ENCODE data around the gene HNMT. TPM values are rescaled to one million over a fixed set of nuclear protein-coding genes. Genes with fewer than 3 reads are reported as not detected.

HNMT gene
- total and polyA plus RNA-seq, 7 donors: 3.5 to 7.3 (median 5.2) TPM

DNA sequence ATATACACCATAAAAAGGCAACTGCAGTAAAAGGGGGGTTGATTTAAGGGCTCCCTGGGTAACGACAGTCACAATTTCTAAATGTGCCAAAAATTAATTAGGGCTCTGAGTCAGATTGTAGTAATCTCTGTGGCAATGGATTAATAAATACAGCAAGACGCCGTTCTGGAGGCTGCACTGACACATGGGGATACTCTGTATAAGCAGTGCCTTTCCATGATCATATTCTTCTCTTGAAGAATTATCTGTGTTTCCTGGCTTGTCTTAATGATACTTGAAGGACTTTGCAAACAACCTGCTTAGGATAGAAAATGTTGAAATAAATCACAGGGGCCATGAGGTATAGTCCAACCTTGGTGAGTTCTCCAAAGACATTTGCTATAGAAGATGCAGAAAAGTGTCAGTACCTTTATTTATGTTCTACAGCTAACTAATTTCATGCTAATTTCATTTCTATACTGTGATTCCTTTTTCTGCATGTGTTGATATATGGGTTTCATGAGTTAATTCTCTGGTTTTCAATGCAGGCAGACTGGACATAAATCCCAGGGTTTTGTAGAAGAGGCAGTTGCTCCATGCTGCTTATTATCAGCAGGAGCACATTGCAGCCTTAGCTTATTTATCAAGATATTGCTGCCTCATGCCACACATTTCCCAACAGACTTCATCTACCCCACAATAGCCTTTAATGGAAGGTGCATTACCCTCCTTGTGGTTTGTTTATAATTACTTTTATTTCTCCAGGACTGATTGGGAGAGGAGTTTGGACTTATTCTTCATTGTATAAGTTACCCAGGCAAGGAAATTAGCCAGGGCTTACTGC is 54.8 kb downstream of the HNMT start:
- TF ChIP-seq, protein P1, sequence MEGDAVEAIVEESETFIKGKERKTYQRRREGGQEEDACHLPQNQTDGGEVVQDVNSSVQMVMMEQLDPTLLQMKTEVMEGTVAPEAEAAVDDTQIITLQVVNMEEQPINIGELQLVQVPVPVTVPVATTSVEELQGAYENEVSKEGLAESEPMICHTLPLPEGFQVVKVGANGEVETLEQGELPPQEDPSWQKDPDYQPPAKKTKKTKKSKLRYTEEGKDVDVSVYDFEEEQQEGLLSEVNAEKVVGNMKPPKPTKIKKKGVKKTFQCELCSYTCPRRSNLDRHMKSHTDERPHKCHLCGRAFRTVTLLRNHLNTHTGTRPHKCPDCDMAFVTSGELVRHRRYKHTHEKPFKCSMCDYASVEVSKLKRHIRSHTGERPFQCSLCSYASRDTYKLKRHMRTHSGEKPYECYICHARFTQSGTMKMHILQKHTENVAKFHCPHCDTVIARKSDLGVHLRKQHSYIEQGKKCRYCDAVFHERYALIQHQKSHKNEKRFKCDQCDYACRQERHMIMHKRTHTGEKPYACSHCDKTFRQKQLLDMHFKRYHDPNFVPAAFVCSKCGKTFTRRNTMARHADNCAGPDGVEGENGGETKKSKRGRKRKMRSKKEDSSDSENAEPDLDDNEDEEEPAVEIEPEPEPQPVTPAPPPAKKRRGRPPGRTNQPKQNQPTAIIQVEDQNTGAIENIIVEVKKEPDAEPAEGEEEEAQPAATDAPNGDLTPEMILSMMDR (IDR thresholded peaks at IDR 0.05): no peak
- Histone ChIP-seq H3K27ac (no peak overlapping the region), H3K4me1 (no peaks in the 10 kb centered on the region), H3K4me3 (no peak overlapping the region), H3K27me3 (ENCODE audit: insufficient read depth in 3 of 3, low read length in 2 of 3) (no peaks in the 10 kb centered on the region), H3K9me3 (no peaks in the 10 kb centered on the region), H3K36me3 (ENCODE audit: insufficient read depth in 1 of 2, low read depth in 1 of 2) (no peaks in the 10 kb centered on the region)
- 32 to 45% (median 38%) methylated on average over 3 of the region's 3 CpGs for WGBS, 3 donors
- DNase-seq: no peak
- intact Hi-C loops (cut with DNase I): no loop called here
- no peak for ATAC-seq

DNA sequence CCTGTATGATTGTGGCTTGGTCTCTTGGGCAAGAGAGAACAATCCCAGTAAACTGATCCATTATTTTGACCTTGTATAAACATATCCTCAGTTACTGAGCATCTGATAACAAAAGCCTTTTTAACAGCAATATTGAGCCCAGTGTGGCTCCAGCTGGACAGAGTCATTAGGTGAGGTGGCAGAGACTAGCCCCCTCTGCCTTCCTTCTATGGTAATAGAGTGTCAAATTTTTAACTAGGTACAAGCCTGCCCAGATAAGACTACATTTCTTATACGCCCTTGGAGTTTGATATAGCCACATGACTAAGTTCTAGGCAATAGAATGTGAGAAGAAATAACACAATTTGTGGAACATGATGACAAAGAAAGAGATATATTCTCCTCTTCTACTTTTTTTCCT is 56.2 kb downstream of the HNMT start:
- Histone ChIP-seq H3K4me3 (no peak overlapping the region), H3K4me1 (no peaks in the 10 kb centered on the region), H3K9me3 (no peaks in the 10 kb centered on the region), H3K27ac (no peak overlapping the region), H3K27me3 (ENCODE audit: insufficient read depth in 3 of 3, low read length in 2 of 3) (no peaks in the 10 kb centered on the region), H3K36me3 (ENCODE audit: insufficient read depth in 1 of 2, low read depth in 1 of 2) (no peaks in the 10 kb centered on the region)
- WGBS, 3 donors: 76 to 97% (median 81%) methylated on average over 1 of the region's 1 CpG
- intact Hi-C loops (cut with DNase I): no loop called here
- TF ChIP-seq, protein P1 (IDR thresholded peaks at IDR 0.05): no peak
- ATAC-seq (no peak), DNase-seq (no peak)

DNA sequence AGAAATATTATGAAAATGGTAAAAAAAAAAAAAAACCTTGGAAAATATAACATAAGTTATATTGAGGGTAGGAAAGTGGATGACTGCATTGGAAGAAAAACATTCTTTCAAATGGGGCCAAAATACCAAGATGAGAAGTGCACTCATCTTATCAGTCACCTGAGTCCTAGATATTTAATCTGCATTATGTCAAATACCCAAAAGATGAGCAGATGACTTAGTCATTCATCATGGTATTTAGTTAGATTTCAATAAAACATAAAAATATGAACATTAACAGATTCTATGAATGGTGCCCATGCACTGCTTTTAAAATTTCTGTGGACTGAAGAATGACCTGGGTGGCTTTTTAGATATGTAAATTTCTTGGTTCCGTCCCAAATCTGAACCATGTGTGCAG is 56.9 kb downstream of the HNMT start:
- 67 to 100% (median 92%) methylated on average over 1 of the region's 1 CpG for WGBS, 3 donors
- Histone ChIP-seq H3K9me3 (no peaks in the 10 kb centered on the region), H3K36me3 (ENCODE audit: insufficient read depth in 1 of 2, low read depth in 1 of 2) (no peaks in the 10 kb centered on the region), H3K27ac (no peak overlapping the region), H3K4me3 (no peak overlapping the region), H3K27me3 (ENCODE audit: insufficient read depth in 3 of 3, low read length in 2 of 3) (no peaks in the 10 kb centered on the region), H3K4me1 (no peaks in the 10 kb centered on the region)
- no peak for ATAC-seq
- TF ChIP-seq, protein P1 (IDR thresholded peaks at IDR 0.05): no peak
- DNase-seq: no peak
- intact Hi-C loops (cut with DNase I): no loop called here

DNA sequence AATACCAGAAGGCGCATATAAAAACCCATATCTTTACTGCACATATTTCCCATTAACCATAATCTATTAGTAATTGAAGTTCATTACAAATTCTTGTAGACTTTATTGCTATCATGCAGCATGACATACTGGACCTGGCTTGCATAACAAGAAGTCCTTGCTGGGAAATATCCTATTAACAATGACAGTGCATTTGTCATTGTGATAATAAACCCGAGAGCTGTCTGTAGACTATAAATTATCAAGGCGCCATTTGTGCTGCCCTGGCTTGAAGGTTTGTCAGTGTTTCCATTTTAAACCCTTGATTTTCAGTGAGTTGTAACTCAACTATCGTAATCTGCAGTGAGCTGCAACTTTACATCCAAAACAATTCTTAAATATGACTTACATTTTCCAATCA is 59.0 kb downstream of the HNMT start:
- WGBS, 3 donors: 67 to 75% (median 72%) methylated on average over 4 of the region's 4 CpGs
- TF ChIP-seq, protein P1 (IDR thresholded peaks at IDR 0.05): no peak
- Histone ChIP-seq H3K27me3 (ENCODE audit: insufficient read depth in 3 of 3, low read length in 2 of 3) (no peaks in the 10 kb centered on the region), H3K27ac (no peak overlapping the region), H3K9me3 (no peaks in the 10 kb centered on the region), H3K36me3 (ENCODE audit: insufficient read depth in 1 of 2, low read depth in 1 of 2) (no peaks in the 10 kb centered on the region), H3K4me1 (no peaks in the 10 kb centered on the region), H3K4me3 (no peak overlapping the region)
- intact Hi-C loops (cut with DNase I): no loop called here
- ATAC-seq (no peak), DNase-seq (no peak)

DNA sequence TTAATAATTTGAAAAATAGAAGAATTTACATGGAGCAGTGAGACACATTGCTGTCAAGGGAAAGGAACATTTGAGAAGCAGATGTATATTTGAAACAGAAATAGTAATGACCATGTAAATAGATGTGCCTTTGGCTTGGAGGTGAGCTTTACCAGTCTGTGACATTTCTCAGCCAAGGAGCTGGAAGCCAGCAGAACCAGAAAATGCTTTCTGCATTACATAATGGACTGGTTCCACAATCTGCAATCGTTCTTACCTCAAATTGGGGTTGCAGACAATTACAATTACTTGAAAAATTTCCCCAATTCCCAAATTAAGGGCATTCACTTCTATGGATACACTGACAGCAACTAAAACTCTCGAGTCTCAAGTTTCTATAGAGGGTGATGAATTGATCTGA is 59.7 kb downstream of the HNMT start:
- ATAC-seq: no peak
- no peaks in the 10 kb centered on the region for H3K4me1 ChIP-seq
- 38 to 53% (median 38%) methylated on average over 2 of the region's 2 CpGs for WGBS, 3 donors

More for the DNA sequence above, 59.7 kb downstream of the HNMT start:
- H3K27me3 ChIP-seq (ENCODE audit: insufficient read depth in 3 of 3, low read length in 2 of 3): no peaks in the 10 kb centered on the region
- H3K4me3 ChIP-seq: no peak overlapping the region
- intact Hi-C loops (cut with DNase I): no loop called here
- no peak for DNase-seq
- H3K27ac ChIP-seq: no peak overlapping the region
- TF ChIP-seq, protein P1 (IDR thresholded peaks at IDR 0.05): no peak
- no peaks in the 10 kb centered on the region for H3K9me3 ChIP-seq
- no peaks in the 10 kb centered on the region for H3K36me3 ChIP-seq (ENCODE audit: insufficient read depth in 1 of 2, low read depth in 1 of 2)
